HEK293T (cell line): ENCODE results near the gene DGKE.

Source experiments
- CTCF ChIA-PET: fragments of 350-600 bp; formaldehyde crosslinking; extraction: SDS; loops from one replicate; lab custom pipeline; 2021; ENCODE audit warnings: antibody characterized with exemption, inconsistent platforms; lab: Yijun Ruan, JAX
- POLR2A ChIA-PET: fragments of 350-600 bp; formaldehyde crosslinking; extraction: SDS; loops from one replicate; lab custom pipeline; 2020; ENCODE audit warnings: antibody characterized with exemption, inconsistent platforms; lab: Yijun Ruan, JAX
- DNase-seq: peaks from one replicate; pipeline ENCODE4 v3.0.0; 2012; ENCODE audit warnings: mixed read lengths; ENCODE audit errors: extremely low spot score
- ARNT ChIP-seq: fragments of 450-650 bp; IDR thresholded peaks from 2 replicates; pipeline ENCODE4 v1.6.1; 2017; ENCODE audit warnings: mild to moderate bottlenecking
- BHLHE40 ChIP-seq: fragments of 450-650 bp; IDR thresholded peaks from 2 replicates; pipeline ENCODE4 v1.6.1; 2016; ENCODE audit warnings: mild to moderate bottlenecking, moderate library complexity, borderline replicate concordance
- CTBP1 ChIP-seq: fragments of 450-650 bp; IDR thresholded peaks from 2 replicates; pipeline ENCODE4 v1.6.1; 2016; ENCODE audit warnings: borderline replicate concordance
- ELF4 ChIP-seq: fragments of 450-650 bp; IDR thresholded peaks from 2 replicates; pipeline ENCODE4 v1.6.1; 2017; ENCODE audit warnings: antibody characterized with exemption
- FOXA1 ChIP-seq: fragments of 450-650 bp; IDR thresholded peaks from 2 replicates; pipeline ENCODE4 v1.6.1; 2016; ENCODE audit warnings: mild to moderate bottlenecking
- FOXK2 ChIP-seq: fragments of 450-650 bp; IDR thresholded peaks from 2 replicates; pipeline ENCODE4 v1.6.1; 2016; ENCODE audit warnings: mild to moderate bottlenecking
- FOXM1 ChIP-seq: fragments of 450-650 bp; IDR thresholded peaks from 2 replicates; pipeline ENCODE4 v1.6.1; 2017; ENCODE audit warnings: mild to moderate bottlenecking, borderline replicate concordance
- HDGF ChIP-seq: fragments of 450-650 bp; IDR thresholded peaks from 2 replicates; pipeline ENCODE4 v1.6.1; 2017; ENCODE audit warnings: antibody characterized with exemption, borderline replicate concordance
- L3MBTL2 ChIP-seq: fragments of 450-650 bp; conservative IDR thresholded peaks from 2 replicates; pipeline ENCODE4 v1.6.1; 2016; ENCODE audit warnings: mild to moderate bottlenecking
- LEF1 ChIP-seq: fragments of 450-650 bp; IDR thresholded peaks from 2 replicates; pipeline ENCODE4 v1.6.1; 2017; ENCODE audit warnings: mild to moderate bottlenecking, borderline replicate concordance
- NFRKB ChIP-seq: fragments of 450-650 bp; IDR thresholded peaks from 2 replicates; pipeline ENCODE4 v1.6.1; 2016; ENCODE audit warnings: mild to moderate bottlenecking, moderate library complexity
- SP1 ChIP-seq: fragments of 450-650 bp; IDR thresholded peaks from 2 replicates; pipeline ENCODE4 v1.6.1; 2017
- SUZ12 ChIP-seq: fragments of 450-650 bp; IDR thresholded peaks from 2 replicates; pipeline ENCODE4 v1.6.1; 2016; ENCODE audit warnings: mild to moderate bottlenecking
- TARDBP ChIP-seq: fragments of 450-650 bp; IDR thresholded peaks from 2 replicates; pipeline ENCODE4 v1.6.1; 2016
- ZNF384 ChIP-seq: fragments of 450-650 bp; IDR thresholded peaks from 2 replicates; pipeline ENCODE4 v1.6.1; 2016
- TF ChIP-seq, protein P1 (sequence below): fragments of 450-650 bp; IDR thresholded peaks from 2 replicates; pipeline ENCODE4 v1.6.1; 2016

Gene DGKE

DNA sequence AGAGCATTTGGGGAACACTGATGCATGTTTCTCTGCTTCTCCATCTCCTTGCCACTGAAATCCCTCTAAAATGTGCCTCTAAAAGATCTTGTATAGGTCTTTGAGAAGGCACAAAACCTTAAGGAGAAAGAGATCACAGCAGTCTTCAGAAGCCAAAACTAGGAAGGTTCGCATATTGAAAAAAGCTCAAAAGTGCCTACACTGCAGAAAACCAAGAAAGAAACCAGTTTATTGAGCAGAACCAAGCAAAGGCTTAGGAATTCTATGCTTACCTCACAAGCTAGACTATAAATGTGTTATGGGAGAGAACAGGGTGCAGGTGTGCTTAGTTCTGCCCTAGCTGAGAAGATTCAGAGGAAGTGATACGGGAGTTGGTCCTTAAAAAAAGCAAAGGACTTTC, 16.6 kb downstream of the DGKE start:
- DNase-seq: no peak
- ChIA-PET POLR2A (no interaction called here), CTCF (interaction anchor here (0.9 kb wide), 1 partner anchor 31 kb away, joined by 3 read pairs; no protein-coding TSS in a partner anchor)
- TF ChIP-seq ELF4 (no peak), SP1 (no peak), ZNF384 (no peak)

DNA sequence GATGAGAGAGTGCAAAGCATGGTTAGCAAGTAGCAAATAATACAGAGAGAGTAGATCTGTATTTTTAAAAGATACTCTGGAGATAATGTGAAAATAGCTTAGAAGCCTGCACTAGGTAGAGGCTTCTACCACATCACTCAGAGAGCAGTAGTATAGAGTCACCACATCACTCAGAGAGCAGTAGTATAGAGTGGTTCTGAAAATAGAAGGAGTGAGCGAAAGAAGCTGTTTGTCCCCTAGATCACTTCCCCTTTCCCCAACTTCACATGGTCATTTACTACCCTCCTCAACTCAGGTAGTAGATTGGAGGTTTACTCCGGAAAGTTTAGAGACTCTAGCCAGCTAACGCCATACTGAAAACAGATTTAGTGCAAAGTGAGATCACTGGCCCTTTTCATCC, 17.1 kb downstream of the DGKE start:
- POLR2A ChIA-PET: interaction anchor here (0.7 kb wide), 1 partner anchor 17 kb away, joined by 4 read pairs; no protein-coding TSS in a partner anchor
- TF ChIP-seq NFRKB (no peak), TARDBP (no peak), ELF4 (no peak), ZNF384 (no peak), FOXA1 (no peak), ARNT (no peak), SP1 (no peak), BHLHE40 (no peak), SUZ12 (no peak), L3MBTL2 (no peak), CTBP1 (no peak)
- TF ChIP-seq, protein P1, sequence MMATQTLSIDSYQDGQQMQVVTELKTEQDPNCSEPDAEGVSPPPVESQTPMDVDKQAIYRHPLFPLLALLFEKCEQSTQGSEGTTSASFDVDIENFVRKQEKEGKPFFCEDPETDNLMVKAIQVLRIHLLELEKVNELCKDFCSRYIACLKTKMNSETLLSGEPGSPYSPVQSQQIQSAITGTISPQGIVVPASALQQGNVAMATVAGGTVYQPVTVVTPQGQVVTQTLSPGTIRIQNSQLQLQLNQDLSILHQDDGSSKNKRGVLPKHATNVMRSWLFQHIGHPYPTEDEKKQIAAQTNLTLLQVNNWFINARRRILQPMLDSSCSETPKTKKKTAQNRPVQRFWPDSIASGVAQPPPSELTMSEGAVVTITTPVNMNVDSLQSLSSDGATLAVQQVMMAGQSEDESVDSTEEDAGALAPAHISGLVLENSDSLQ: no peak
- no peak for DNase-seq
- CTCF ChIA-PET: interaction anchor here (0.9 kb wide), 1 partner anchor 32 kb away, joined by 3 read pairs; no protein-coding TSS in a partner anchor

DNA sequence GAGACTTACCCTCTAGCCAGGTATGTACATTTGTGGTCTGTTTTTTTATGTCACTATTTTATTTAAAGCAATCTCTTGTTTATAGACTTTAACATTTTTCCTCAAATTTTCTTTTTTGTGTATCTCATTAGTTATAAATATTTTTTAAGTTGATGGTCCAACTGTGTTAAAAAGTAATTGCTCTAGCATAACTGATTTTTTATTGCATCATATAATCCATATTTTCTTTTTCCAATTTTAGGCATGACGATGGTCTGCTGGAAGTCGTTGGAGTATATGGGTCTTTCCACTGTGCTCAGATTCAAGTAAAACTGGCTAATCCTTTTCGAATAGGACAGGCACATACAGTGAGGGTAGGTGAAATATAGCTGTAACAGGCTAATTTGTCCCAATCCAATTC, 27.9 kb downstream of the DGKE start:
- TF ChIP-seq BHLHE40 (no peak), FOXM1 (no peak), FOXK2 (no peak), HDGF (no peak), FOXA1 (no peak), TARDBP (no peak), ARNT (no peak)
- no peak for DNase-seq
- CTCF ChIA-PET: no interaction called here
- POLR2A ChIA-PET: no interaction called here

DNA sequence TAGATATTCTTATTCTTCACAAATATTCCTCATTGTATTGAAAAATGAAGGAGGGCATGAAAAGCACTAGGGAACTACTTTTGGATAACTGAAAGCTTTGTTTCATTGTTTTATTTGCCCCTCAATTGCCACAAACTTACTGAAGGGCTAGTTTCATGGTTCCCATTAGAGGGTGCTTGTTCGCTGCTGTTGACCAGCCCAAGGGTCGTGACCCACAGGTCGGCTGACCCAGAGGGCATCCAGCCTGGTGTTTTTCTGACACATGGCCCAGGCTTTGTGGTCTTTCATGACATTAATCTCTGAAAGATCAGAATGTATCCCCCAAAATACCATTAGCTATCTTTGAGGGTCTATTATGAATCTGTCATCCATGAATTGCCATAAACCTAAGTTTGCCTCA, 30.0 kb downstream of the DGKE start:
- DNase-seq: no peak
- TF ChIP-seq, protein P1: no peak
- TF ChIP-seq HDGF (no peak), ZNF384 (no peak), LEF1 (no peak), L3MBTL2 (no peak)
- ChIA-PET CTCF (no interaction called here), POLR2A (no interaction called here)

DNA sequence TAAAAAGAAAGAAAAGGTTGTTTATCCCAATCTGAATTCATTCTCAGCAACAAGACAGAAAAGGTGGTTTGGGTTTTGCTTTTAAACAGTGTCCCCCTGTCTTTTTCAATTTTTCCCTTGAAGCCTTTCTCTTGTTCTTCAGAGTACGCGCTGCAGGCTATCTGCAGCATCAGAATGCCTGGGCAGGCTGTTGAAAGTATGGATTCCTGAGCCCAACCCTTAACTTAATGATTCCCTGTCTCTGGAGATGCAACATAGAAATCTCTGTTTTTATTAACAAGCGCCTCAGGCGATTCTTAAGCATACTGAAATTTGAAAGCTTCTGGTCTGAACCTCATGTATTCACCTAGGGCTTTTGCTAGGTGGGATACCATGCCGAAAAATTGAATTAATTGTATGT, 32.1 kb downstream of the DGKE start:
- CTCF ChIA-PET: no interaction called here
- DNase-seq: no peak
- POLR2A ChIA-PET: no interaction called here
- TF ChIP-seq SUZ12 (no peak), BHLHE40 (no peak), TARDBP (no peak), FOXA1 (no peak), ARNT (no peak), FOXM1 (no peak)
- TF ChIP-seq, protein P1: no peak

DNA sequence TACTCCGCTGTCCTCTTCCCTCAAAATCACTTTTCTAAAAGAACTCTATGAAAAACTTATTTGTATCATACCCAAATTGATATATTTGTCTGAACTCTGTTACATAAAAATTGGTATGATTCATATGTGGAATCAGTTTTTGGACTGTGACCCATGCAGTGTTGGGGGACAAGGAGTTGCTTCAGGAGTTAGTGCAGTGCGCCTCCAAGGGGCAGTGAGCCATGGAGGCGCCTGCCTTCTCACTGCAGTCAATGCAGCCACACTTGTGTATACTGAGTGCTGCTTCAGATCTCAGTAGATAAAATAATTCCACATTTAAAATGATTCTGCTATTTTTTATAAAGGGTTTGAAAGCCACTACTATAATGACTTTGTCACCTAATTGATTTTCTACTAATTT, 32.5 kb downstream of the DGKE start:
- POLR2A ChIA-PET: no interaction called here
- TF ChIP-seq SP1 (no peak), ARNT (no peak), FOXA1 (no peak), ELF4 (no peak), L3MBTL2 (no peak), BHLHE40 (no peak), ZNF384 (no peak)
- TF ChIP-seq, protein P1: no peak
- CTCF ChIA-PET: interaction anchor here (0.7 kb wide), 1 partner anchor 22 kb away, joined by 4 read pairs; no protein-coding TSS in a partner anchor
- no peak for DNase-seq

DNA sequence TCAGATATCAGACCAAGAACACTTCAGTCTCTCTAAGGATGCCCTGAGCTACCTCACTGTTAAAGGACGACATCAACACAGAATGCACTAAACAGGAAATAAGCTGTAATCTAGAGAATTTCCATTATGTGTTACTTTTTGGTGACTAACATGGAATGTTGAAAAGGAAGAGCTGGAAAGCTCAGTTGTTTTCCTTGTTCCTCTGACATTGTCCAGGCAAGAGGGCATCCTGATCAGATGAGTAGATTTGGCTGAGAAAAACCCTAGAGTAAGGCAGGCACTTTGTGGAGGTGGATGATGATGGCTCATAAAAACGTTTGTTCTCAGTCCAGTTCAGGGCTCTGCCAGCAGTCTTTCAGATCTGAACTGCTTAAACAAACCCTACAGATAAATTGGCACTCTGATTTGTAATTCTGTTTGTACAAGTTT, 34.0 kb downstream of the DGKE start:
- ChIA-PET POLR2A (interaction anchor here (0.7 to 1.3 kb wide), 2 partner anchors 16 to 46 kb away, joined by 4 read pairs; partner anchors contain the start of gene TRIM25), CTCF (no interaction called here)
- no peak for TF ChIP-seq FOXA1
- no peak for TF ChIP-seq SUZ12
- TF ChIP-seq SP1: no peak
- no peak for TF ChIP-seq ARNT
- no peak for TF ChIP-seq BHLHE40
- TF ChIP-seq NFRKB: no peak
- no peak for TF ChIP-seq FOXK2
- no peak for TF ChIP-seq ZNF384
- TF ChIP-seq CTBP1: no peak
- no peak for TF ChIP-seq HDGF
- TF ChIP-seq FOXM1: no peak
- no peak for TF ChIP-seq ELF4
- no peak for TF ChIP-seq LEF1
- TF ChIP-seq, protein P1: no peak
- no peak for TF ChIP-seq L3MBTL2
- TF ChIP-seq TARDBP: no peak
- DNase-seq: no peak
